Ureter (tissue), 1 donor: Measurements from ENCODE around the gene AADAT. TPM values are rescaled to one million over a fixed set of nuclear protein-coding genes. Genes with fewer than 3 reads are reported as not detected.
"Not testable (repeated sequence)": the region's sequence is repeated elsewhere in the genome, so short reads cannot be mapped to it uniquely, and the experiment has no call there.

ENCODE experiments used
- DNase-seq: peaks from one replicate; pipeline ENCODE4 v3.0.0-alpha.2; 2020; ENCODE audit warnings: low spot score
- total RNA-seq: library from RNA; stranded (reverse); gene quantifications from one replicate; pipeline ENCODE4 v1.2.4, GENCODE V29; 2023
- donor health status: DM: yes; HTN: yes; CAD: no.

The AADAT gene
- total RNA-seq, 1 donor from 2014 or later = 9.1 TPM

DNA sequence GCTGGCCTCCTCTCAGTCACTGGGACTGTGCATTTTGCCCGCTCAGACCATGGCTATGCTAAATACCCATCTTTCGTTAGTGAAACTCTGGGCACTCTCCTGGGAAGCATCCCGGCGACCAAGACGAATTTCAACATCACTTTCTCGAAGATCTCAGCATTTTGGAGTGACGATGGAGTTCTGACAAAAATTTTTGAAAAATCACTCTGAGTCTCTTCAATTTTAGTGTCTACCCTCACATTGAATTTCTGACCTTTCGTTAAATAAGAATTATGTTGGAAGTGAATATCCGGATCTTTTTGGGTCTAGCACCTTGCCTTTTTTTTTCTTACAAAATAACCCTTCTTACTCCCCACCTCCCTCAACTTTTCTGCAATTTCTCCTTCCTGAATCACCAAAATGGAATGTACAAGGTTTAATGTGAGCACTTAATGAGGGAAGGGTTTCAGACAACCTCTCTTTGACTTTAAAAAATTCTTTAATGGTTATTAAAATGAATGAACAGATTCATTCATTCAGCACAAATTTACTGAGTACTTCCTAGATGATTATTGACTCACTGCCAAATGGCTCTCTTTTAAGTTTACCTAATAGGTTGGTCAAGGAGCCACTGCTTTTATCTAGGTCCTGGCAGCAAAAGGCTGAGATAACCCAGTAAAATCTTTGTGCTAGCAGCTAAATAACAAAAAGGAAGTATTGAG lies 746 bp upstream of the AADAT start:
- no peak for DNase-seq

DNA sequence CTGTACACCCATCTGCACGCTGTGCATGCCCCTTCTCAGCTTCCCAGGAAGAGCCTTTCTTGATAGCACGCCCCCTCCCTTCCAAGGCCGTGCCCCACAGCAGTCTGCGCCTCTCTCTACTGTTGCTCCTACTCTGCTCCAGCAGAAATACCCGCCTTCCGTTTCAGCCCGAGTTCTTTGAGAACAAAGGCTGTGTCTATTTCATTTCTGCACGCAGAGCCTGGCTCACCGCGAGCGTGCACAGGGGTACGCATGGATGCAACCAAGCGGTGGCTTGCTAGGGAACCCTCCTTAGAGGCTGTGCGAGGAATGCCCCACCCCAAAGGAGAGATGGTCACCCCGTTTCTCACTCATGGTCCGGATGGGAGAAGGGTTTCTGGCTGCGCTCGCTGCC lies 485 bp downstream of the AADAT start:
- peak; percentile 46 for DNase-seq

DNA sequence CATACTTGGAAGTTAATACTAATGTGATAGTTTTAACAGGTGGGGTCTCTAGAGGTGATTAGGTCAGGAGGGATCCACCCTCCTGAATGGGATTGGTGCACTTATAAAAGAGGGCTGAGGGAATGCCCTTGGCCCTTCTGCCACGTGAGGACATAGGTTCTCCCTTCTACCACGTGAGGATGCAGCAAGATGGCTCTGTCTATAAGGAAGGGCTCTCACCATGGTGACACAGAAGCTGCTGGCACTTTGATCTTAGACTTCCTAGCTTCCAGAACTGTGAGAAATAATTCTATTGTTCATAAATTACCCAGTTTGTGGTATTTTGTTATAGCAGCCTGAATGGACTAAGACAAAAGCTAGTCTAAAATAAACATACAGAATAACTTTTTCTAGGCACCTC lies 1.0 kb downstream of the AADAT start:
- DNase-seq = no peak

DNA sequence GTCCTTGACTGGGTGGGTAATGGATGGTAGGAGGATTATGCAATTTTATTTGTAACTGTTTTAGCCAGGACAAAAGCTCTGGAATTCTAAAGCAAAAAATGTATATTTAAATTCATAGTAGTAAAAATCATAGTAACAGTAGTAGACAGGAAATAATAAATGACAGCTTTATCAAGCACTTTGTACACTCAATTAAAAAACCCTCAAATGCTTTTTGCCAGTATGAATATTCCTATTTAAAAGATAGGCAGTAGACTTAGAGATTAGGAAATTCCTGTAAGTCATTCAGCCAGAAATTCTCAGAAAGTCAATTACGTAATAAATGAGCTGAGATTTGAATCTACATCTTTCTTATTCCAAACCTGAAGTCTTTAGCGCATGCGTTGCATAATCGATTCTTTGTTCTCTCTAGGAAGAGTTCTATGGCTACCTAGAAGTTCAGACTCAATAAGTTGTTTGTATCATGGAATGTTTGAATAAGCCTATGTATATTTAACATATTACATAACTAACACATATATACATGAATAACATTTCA lies 2.5 kb downstream of the AADAT start:
- DNase-seq = no peak

DNA sequence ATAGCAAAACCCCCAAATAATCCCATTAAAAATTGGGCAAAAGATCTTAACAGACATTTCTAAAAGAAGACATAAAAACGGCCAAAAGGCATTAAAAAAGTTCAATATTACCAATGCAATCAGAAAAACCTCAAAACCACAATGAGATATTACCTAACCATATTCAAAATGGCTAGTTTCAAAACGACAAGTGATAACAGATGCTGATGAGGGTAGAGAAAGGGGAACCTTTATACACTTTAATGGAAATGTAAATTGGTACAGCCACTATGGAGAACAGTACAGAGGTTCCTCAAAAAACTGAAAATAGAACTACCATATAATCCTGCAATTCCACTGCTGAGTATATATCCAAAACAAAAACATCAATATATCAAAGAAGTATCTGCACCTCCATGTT lies 6.2 kb downstream of the AADAT start:
- no peak for DNase-seq

DNA sequence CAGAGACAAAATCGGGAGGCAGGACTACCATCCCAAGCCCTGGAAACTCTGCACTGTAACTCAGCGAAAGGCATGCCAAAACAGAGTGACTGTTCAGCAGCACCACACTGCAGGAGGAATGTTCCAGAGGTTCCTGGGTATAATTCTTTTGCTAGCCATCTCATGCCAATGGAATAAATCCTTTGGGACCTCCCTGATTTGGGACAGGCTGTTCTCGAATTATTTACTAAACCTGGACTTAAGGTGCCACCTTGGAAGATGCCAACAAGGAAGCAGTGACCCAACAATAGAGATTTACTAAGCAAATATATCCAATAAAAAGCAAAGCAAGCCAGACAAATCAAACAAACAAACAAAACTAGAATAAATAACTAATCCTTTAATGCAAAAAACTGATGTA lies 9.3 kb downstream of the AADAT start:
- no peak for DNase-seq

DNA sequence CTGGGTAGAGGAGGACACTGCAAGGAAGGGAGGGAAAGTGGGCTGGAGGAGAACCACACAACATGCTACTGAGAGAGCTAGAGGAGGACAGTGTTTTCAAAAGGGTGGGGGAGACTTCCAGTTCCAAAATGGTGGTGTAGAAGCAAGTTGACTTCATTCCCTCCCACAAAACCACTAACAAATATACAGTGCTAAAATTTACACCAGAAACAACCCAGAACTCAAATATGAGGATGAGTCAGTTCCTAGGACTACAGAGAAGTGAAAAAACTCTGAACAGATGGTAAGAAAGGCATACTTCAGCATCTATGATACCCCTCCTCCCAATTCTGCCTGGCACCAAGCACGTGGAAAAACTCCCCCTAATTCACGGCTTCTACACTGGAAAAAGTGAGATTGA lies 9.8 kb downstream of the AADAT start:
- DNase-seq = no peak

DNA sequence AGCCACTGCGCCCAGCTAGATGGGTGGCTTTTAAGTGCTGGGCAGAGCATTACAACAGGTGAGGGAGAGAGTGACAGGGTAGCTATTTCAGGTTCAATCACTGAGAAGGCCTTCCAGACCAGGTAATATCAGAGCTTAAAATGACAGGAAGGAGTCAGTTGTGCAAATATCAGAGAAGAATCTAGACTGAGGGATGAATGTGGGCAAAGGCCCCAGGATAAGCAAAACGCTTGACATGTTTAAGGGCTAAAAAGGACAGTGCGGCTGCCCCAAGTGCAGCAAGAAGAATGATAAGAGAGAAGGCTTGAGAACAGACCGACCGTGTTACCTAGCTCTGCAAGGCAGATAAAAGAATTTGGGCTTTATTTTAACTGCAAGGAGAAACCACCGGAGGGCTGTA lies 18.6 kb downstream of the AADAT start:
- DNase-seq = no peak

DNA sequence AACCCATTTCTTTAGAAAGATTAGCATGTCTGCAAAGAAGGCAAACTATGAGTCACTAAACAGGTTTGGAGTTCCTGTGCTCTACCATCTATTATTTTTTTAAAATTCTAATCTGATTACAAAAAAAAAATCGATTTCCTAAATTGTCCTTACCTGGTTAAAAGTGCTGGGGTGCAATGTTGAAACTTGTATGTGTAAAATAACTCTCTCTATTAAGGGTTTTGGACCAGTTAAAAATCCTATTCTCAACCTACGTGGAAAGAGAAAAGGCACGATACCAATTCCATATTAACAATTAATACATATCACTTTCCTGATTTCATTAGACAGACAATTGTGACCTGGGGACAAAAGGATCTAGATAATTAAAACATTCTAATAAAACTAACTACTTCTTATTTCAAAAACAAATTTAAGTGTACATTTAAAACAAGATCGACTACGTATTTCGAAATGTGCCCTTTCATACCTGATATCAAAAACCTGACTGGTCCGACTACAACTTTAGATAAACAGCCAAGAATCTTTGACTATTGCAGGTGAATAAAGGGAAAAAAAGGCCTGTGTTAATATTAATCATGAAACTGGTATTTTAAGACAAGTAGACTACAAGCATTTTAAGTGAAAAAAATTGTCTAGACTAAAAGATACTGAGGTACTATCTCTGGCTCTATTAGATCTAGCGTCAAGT lies 21.2 kb downstream of the AADAT start:
- DNase-seq = no peak

DNA sequence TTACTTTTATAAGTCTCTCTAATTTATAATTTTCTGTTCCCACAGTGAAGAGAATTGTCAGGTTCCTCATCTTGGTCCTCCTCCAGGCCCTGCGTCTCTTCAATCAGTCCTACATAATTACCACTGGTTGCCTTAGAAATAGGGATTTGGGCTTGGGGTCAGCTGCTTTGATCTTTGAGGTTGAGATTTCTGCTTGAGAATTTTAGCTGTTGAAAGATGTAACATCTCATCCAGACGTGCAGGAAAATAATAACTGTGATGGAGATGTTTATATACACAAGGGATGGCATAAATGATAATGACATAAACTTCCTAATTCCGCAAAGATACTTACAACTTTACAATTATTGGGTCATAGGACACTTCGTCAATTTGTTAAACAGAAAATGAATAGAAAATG lies 30.3 kb downstream of the AADAT start:
- no peak for DNase-seq

DNA sequence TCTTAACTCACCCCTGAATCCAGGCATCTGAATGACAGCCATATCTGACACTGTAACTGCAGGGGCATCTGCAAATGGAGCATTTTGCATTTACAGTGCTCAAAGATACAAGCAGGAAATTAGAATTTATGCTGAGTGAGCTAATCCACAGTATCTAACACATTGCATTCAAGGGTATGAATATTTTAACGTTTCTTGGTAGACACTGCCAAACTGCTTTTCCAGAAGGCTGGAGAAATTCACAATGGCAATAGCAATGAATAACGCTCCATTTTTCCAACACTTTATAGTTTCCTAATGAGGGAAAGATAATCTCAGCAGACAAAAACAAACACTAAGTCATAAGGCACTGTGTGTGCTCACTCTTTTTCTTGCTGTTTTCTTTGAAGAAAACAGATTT lies 30.9 kb downstream of the AADAT start:
- DNase-seq = no peak

DNA sequence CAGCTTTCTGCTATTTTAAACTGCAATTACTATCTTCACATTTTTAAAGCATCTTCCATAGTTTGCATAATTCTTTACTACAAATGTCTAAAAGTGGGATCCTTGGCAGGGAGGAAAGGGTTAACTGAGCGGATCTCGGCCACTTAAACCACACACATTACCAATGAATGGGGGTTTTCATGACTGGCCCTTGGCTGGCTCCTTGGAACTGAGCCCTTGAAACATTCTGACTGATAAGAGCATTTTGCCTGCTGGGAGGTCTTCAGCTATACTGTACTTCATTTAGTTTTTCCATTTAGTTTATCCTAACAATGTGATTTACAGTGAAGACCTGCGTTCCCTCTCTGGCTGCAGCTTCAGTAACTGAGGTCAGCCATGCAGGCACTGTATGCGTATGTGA lies 31.9 kb downstream of the AADAT start:
- DNase-seq = no peak

DNA sequence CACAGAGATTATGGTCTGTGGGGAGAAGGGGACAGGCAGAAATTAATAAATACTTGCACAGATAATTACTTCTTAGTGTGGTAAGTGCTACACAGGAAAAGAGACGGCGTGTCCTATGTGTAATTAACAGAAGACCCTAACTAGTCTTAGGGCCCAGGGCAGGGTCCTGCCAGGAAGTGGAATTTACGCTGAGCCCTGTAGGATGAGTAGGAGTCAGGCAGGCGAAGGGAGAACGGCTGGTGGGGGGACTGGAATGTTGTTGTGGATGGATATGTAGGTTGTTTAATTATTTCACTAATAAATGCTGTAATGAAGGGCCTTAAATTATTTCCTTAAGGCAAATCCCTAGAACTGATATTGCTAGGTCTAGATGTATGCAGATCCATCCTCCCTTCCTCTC lies 36.8 kb downstream of the AADAT start:
- no peak for DNase-seq

DNA sequence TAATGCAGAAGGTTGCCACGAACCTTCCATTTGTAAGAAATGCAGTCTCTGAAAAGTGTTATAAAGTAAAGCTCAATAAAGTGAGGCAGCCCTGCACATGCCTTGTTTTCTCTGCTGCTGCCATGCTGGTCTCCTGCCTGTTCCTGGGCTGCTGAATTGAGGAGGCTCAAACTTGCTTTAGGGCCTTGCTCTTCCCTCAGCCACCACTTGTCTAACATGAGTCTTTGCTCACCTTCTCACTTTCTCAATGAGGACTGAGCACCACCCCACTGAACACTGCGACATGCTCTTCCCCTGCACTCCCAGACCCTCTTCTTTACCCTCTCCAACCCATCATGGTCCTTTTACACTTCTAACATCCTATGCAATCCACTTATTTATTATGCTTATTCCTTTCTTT lies 38.4 kb downstream of the AADAT start:
- DNase-seq = no peak

DNA sequence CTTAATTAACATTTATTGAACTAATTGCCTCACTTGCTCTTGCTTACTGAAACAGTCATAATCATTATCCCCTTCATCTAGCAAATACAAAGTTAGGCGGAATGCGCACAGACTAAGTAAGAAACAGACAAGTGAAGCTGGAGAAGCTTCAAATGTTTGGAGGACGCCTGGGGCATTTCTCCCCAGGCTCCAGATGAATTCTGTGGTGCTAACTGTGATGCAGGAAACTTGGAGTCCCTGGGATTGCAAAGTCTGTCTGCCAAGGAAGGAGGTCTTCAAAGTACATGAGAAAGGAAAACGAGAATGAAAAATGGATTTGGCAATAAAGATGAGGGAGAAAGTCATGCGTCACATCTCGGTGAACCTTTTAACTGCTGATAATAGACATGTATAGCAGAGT lies 40.0 kb downstream of the AADAT start:
- DNase-seq = no peak

DNA sequence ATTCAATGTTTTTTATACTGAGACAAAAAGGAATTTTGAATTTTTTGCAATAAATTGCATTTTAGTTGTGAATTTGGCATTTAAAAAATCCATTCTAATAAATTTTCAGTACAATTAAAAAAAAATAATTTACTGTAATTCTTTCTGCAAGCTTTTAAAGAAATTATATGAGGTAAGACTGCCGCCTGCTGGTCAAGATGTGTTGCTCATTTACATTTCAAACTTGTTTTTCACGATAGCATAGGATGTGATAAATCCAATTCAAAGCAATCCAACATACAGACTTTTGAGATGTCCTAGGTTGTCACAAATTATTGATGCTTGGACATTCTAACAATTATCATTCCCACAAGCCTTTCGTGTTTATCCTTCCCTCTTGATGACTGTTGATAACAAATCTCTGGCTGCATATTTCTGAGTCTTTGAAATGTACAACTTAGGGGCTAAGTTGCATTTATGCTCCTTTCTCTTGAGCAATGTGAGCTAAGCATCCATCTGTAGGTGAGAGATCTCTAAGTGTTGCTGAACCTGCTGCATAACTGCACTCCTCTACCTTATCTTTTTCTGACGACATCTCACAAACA lies 41.9 kb downstream of the AADAT start:
- DNase-seq = no peak

DNA sequence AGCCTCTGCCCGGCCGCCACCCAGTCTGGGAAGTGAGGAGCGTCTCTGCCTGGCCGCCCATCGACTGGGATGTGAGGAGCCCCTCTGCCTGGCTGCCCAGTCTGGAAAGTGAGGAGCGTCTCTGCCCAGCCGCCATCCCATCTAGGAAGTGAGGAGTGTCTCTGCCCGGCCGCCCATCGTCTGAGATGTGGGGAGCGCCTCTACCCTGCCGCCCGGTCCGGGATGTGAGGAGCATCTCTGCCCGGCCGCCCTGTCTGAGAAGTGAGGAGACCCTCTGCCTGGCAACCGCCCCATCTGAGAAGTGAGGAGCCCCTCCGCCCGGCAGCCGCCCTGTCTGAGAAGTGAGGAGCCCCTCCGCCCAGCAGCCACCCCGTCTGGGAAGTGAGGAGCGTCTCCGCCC lies 43.6 kb downstream of the AADAT start:
- DNase-seq = not testable (repeated sequence)

DNA sequence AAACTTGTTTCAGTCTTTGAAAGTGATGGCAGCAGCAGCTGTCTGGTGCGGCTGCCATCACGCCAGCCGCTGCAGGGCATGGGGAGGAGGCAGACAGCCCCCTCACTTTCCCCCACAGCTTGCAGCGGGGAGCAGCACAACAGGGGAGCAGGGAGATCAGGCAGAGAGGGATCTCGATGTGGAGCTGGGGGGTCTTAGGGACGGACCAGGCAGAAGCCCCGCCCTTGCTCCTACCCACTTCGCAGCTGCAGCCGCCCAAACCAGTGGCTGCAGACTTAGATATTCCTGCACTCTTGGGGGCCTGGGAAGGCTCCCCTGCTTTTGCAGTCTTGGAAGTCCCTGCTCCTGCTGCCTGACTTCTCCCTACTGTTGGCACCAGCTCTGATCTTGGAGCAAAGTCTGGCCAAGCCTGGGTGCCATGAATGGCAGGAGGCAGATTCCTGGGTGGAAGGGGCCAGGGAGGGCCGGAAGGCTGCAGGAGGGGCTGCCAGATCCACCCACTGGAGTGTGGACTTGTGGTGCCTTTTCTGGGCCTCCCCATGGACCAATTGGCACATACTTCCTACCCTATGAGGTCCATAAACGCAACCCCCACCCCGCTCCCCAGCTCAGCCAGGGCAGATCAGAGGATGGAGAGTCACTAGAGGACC lies 49.6 kb downstream of the AADAT start:
- DNase-seq = no peak

DNA sequence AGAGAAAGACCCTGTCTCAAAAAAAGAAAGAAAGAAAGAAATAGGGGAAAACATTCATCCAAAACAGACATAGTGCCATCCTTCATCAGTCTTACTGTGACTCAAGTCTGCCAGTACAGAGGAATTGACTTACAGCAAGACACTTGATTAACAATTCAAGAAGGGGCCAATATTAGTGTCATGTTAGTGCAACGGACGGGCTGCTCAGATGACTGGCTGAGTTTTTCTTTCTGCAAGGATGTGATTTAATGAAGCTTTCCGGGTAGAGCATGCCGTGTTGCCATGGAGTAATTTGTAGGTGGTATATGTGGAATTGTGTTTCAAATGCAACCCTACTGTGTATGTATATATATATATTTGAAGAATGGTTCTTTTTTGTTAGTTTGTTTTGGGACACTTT lies 51.0 kb downstream of the AADAT start:
- no peak for DNase-seq

DNA sequence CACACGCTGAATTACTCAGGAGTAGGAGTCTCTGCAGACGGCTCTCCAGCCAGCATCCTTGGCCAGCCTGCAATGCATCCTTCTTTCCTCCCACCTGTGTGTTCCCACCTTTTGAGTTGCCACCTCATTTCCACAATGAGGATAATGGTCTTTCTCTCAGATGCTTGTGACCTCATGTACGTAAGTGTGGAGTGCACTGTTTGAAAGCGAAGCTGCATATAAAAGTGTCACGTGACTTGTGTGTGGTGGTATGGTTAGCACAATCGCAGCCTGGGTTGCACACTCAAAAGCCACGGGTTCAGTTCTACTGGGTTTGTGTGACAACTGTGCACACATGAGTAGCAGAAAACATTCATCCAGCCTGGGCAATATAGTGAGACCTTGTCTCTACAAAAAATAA lies 51.5 kb downstream of the AADAT start:
- DNase-seq = no peak

DNA sequence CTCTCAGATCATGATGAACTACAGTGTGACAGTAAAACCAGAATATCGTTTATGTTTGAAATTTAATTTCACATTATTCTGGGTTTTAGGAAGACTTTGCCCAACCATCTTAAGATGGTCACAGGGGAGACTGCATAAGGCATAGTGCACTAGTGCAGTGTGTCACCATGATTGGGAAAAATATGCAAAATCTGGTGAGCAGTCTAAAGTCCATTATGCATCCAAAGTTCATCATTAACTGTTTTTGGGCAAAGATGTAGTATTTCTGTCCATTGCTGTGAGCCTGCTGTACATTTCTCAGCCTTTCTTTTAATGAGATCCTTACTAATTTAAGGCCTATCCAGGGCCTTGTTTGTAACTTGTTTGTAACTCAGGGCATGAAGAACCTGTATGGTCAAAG lies 52.3 kb downstream of the AADAT start:
- DNase-seq = no peak

DNA sequence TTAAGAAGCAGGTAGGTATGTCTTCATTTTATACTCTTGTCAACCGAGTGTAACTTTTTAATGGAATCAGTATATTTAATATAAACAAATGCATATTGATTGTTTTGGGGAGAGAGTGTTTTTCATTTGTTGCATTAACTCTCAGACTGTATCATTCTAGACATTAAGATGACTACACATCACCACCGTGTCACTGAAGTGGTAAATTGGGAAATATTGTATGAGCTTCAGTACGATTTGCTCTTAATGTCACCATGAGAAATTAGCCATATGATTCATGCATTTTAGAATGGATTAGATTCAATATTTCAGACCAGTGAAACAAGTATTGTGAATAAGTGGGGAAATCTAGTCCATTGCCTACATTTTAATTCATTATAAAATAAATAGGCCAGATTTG lies 53.9 kb downstream of the AADAT start:
- no peak for DNase-seq

DNA sequence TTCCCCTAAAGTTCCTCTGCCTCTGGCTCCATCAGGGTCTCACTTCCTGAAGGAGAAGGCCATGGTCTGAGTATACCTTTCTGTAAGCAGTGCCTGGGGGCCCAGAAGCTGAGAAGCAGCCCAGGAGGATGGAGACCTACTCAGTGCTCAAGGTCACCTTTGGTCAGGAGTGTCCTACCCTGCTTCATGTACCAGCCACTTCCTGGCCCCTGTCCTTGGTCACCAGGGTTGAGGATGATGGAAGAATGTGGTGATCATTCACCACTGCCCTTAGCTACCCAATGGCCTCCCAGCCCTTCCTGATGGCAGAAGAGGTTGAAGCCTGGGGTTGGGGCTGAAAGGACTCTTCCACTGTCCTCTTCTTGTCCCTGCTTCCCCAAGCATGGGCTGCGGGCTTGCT lies 54.5 kb downstream of the AADAT start:
- no peak for DNase-seq
